ENCODE measurements around the gene FRY.

GRCh38 chr13:32001154-32001768 is 30.3 kb upstream of the FRY start:
- peak; percentile 18 for TF ChIP-seq SP1 (IDR thresholded peaks at IDR 0.05)
- peak; percentile 68 for TF ChIP-seq CTCF (IDR thresholded peaks at IDR 0.05; ENCODE audit: low read depth, low read length, missing input control)
- no peak for TF ChIP-seq TAF1 (conservative IDR thresholded peaks at IDR 0.05)
- no peak for TF ChIP-seq ATF3 (IDR thresholded peaks at IDR 0.05)
- TF ChIP-seq ZBTB33 (IDR thresholded peaks at IDR 0.05), result no peak
- no peak for TF ChIP-seq JUND (IDR thresholded peaks at IDR 0.05)
- no peak for TF ChIP-seq YY1 (IDR thresholded peaks at IDR 0.05)
- TF ChIP-seq RXRA (IDR thresholded peaks at IDR 0.05), result peak; percentile 75 to 89
